GM12801 (cell line): ENCODE results near the gene PER1.

ENCODE experiments used
- TF ChIP-seq, protein P1 (sequence below): IDR thresholded peaks from one replicate; pipeline ENCODE4 v1.5.1; 2011; ENCODE audit warnings: control low read depth; ENCODE audit not compliant: insufficient read length; ENCODE audit errors: extremely low read depth

PER1 gene

DNA sequence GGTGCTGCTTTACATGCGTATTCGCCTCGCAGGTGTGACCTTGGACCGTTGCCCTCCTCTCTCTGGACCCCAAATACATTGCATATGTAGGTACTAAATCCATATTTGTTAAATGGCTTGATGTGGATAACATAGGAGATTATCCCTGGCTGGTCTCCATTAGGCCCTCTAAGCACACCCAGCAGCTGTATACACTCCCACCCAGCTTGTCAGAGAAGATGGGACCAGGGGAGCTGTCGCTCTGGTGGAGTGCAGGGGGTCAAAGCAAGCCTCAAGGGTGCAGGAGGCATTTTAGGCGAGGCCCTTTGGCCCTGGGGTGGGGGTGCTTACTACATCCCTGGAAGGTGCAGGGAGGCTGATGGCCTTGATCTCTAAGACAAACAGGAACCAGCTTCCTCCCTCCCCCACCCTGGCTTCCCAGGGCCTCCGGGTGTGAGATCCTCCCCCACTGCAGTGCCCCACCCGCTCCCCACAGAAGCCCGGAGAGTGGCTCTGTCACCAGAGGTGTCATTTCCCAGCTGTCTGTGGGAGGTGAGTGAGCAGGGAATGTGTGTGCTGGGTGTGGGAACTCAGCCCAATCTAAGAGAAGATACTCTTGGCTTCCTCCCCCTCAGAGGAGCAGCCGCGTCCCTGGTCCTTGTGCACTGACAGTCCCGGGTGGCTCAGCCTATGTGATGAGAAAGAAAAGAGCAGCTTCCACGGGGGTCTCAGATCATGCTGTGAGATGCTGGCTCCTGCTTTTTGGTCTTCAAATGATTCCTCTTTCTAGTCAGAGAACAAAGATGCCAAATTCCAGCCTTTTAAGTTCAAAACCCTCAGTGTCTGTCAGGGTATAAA lies 12.0 kb upstream of the PER1 start:
- TF ChIP-seq, protein P1, sequence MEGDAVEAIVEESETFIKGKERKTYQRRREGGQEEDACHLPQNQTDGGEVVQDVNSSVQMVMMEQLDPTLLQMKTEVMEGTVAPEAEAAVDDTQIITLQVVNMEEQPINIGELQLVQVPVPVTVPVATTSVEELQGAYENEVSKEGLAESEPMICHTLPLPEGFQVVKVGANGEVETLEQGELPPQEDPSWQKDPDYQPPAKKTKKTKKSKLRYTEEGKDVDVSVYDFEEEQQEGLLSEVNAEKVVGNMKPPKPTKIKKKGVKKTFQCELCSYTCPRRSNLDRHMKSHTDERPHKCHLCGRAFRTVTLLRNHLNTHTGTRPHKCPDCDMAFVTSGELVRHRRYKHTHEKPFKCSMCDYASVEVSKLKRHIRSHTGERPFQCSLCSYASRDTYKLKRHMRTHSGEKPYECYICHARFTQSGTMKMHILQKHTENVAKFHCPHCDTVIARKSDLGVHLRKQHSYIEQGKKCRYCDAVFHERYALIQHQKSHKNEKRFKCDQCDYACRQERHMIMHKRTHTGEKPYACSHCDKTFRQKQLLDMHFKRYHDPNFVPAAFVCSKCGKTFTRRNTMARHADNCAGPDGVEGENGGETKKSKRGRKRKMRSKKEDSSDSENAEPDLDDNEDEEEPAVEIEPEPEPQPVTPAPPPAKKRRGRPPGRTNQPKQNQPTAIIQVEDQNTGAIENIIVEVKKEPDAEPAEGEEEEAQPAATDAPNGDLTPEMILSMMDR = no peak

DNA sequence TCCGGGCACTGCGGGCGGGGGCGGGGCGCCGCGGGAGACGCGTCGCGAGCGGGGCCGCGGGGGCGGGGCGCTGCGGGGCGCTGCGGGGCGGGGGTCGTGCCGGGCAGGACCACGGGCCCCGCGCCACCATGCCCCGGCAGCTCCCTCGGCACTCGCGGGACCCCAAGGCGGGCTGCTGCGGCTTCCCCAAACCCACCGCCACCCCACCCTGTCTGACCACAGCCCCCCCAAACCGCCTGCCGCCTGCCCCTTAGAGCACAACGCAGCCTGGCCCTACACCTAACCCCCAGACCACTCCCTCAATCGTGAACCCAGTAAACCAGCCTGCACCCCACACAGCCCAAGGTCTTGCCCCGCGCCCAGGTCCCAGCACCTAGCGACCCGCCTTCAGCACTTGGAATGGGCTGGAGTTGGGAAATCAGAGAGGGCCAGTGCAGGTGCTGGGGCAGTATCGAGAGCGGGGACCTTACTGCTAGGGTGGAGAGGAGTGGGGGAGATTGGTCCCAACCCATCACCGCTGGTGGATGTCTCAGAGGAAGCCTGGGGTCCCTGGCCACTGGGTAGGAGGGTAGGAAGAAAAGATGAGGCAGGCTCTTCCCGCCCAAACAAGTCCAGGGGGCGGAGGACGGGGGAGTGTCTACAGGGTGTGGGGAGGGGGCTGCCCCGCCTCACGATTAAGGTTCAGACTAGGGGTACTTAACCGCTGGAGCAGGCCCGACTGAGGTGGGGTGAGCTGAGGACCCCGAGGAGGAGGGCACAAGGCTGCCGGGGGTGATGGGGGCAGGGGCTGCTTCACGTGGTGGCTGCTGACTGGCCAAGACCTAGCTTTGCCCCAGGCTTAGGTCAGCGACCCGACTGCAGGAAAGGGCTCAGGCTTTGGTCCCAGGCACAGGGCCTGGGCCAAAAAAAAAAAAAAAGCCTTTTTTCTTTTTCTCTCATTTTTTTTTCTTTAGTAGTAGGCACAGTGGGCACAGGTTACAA lies 11.1 kb upstream of the PER1 start:
- TF ChIP-seq, protein P1 = no peak

DNA sequence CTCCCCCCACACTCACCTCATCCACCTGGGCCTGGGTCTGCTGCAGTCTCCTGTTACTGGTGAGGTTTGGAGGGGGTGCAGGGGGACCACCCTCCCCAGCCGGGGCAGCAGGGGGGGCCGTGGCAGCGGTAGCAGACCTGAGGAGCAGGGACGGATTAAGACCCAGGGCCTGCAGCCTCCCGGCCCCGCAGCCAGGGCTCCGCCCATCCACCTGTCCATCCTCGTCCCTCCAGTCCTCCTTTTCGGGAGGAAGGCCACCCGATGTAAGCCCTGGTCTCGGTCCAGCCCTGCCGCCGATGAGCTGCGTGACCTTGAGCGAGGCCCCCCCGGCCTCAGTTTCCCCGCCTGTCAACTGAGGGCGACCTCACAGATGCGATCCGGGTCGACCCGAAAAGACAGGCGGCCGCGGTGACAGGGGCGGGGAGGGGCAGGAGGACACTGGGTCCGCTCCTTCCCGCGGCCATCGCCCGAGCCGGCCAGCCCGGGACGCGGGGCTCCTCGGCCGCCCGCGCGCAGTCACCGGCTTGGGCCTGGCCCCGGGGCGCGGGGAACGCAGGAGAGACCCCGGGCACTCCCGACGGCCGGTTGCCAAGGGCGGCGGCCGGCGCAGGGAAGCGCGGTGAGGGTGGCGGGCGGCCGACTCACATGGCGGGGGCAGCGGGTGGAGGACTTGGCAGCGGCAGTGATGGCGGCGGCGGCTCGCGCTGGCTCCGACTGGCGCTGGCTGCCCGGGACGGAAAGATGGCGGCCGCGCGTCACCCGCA lies 10.2 kb upstream of the PER1 start, which contains the start of gene VAMP2:
VAMP2 (minus strand) TSS at position 716 of the 764 bp plus-strand sequence; CDS start at position 647, 69 bp downstream.
- TF ChIP-seq, protein P1 = no peak

DNA sequence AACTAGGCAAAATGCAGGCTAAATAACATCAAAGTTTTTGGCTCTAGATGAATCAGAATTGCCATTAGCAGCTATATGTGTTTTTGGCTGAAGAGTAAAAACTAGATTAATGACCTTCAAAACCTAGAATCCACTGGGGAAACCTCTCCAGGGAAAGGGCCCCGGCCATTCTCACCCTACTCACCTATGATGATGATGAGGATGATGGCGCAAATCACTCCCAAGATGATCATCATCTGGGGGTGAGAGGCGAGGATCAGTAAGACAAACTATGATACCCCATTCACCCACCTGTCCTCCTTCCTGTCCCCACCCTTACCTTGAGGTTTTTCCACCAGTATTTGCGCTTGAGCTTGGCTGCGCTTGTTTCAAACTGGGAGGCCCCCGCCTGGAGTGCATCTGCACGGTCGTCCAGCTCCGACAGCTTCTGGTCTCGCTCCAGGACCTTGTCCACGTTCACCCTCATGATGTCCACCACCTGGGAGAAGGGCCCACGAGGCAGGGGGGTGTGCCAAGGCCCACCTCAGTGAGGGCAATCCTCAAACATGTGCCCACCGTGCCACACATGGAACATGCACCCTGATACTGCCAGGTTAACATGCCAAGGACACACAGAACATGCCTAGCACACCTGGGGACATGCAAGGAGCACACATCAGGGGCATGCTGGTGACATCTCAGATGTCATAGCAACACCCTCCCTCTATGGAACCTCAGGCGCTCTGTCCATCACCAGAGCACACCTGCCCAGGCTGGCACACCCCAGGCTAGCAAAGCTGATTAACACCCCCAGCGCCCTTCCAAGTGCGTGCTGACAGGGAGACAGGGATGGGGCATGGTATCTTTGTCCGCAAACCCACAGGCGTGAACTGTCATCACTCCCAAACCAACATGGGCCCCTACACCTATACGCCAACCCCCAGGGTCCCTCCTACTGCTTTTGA lies 9.4 kb upstream of the PER1 start:
- TF ChIP-seq, protein P1 = no peak

DNA sequence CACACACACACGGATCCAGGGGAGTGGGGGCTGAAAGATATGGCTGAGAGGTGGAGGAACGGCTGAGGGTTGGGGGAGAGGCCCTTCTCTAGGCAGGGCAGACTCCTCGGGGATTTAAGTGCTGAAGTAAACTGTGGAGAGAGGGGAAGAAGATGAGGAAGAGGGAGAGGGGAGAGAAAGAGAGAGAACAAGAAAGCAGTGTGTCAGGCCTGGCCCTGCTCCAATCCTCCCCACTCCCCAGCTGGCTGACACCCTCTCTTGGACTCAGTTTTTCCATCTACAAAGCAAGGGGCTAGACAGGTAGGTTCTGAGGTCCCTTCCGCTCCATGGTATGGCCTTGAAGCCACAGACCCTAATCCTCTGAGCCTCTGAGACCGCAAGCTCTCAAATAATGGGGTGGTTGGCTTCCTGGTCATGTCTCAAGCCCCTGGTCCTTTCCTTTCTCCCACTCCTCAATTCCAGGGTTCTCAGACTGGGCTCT lies 8.6 kb upstream of the PER1 start:
- TF ChIP-seq, protein P1 = no peak

DNA sequence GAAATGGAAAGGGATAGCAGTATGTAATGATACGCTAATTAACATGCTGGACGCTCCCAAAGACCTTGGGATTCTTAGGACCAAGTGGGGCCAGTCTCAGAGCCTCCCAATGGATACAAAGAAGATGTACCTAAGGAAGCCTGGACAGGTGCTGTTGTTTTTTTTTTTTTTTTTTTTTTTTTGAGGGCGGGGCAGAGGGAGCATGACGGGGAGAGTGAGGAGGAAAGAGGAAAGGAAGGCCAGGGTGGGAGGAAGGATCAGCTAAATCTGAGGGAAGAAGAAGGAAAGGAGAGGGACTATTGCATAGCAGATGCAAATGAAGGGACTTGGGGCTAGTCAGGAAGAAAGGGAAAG lies 8.0 kb upstream of the PER1 start:
- TF ChIP-seq, protein P1 = no peak
